GM21717 (cell line): Measurements from ENCODE around the gene GPR158.
"Not testable (repeated sequence)": the region's sequence is repeated elsewhere in the genome, so short reads cannot be mapped to it uniquely, and the experiment has no call there.

Source experiments
- ATAC-seq: cut with Tn5 transposase; IDR thresholded peaks from one replicate; pipeline ENCODE4 v1.9.1; 2021; ENCODE audit warnings: mild to moderate bottlenecking, moderate library complexity; ENCODE audit not compliant: unreplicated experiment

GPR158 gene, protein sequence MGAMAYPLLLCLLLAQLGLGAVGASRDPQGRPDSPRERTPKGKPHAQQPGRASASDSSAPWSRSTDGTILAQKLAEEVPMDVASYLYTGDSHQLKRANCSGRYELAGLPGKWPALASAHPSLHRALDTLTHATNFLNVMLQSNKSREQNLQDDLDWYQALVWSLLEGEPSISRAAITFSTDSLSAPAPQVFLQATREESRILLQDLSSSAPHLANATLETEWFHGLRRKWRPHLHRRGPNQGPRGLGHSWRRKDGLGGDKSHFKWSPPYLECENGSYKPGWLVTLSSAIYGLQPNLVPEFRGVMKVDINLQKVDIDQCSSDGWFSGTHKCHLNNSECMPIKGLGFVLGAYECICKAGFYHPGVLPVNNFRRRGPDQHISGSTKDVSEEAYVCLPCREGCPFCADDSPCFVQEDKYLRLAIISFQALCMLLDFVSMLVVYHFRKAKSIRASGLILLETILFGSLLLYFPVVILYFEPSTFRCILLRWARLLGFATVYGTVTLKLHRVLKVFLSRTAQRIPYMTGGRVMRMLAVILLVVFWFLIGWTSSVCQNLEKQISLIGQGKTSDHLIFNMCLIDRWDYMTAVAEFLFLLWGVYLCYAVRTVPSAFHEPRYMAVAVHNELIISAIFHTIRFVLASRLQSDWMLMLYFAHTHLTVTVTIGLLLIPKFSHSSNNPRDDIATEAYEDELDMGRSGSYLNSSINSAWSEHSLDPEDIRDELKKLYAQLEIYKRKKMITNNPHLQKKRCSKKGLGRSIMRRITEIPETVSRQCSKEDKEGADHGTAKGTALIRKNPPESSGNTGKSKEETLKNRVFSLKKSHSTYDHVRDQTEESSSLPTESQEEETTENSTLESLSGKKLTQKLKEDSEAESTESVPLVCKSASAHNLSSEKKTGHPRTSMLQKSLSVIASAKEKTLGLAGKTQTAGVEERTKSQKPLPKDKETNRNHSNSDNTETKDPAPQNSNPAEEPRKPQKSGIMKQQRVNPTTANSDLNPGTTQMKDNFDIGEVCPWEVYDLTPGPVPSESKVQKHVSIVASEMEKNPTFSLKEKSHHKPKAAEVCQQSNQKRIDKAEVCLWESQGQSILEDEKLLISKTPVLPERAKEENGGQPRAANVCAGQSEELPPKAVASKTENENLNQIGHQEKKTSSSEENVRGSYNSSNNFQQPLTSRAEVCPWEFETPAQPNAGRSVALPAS (N-terminal part only)

DNA sequence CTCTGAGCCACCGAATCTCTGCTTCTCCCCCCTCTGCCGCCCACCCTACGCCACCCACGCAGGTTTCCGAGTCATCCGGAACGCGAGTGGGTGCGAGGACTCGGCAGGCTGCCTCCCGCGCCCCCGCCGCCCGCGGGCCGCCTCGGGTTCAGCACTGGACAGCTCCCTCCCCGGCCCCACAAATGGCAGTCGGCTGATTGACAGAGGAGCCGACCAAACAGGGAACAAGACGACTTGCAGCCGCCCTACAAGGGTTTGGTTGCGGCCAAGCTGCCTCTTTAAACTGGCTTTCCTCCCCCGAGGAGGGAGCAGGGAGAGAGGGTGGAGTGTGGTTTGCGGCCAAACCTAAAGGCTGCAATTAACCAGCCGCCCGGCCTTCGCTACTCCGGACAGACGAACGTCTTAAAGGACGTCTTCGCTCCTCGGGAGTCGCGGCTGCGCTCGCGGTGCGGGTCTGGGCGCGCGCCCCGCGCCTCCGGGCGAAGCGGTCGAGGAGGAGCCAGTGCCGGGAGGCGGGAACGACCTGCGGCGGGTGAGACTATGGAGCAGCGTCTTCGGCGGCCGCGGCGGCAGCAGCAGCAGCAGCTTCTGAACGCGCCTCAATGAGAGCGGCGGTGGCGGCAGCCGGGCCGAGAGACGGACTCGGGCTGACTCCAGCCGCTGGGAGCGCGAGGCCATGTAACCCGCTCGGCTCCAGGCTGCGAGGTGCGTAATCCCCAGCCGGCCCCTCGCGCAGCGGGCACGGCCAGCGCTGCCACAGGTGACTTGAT, at the start of gene GPR158:
TSS of gene GPR158 (plus strand) at position 541 of the 770 bp plus-strand sequence. CDS start 420 bp downstream, outside the sequence.
- no peak for ATAC-seq

DNA sequence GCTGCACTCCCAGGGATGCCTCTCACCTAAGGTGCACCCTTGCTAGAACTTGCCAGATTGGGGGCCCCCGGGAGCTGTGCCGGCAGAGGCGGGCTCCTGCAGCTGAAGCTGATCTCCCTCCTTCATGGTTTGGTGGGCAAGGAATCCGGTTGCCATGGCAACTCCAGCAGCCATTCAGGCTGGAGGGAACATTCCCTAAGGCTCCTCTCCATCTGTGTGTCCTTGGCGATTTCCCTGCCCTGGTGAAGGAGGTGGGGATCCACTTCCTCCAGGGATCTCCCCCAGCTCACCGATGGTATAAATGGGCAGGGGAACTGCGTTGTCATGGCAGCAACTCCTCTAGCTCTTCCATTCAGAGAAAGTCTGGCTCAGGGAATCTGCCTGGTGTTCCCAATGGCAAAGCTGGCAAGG, 49.6 kb upstream of the GPR158 start:
- no peak for ATAC-seq

DNA sequence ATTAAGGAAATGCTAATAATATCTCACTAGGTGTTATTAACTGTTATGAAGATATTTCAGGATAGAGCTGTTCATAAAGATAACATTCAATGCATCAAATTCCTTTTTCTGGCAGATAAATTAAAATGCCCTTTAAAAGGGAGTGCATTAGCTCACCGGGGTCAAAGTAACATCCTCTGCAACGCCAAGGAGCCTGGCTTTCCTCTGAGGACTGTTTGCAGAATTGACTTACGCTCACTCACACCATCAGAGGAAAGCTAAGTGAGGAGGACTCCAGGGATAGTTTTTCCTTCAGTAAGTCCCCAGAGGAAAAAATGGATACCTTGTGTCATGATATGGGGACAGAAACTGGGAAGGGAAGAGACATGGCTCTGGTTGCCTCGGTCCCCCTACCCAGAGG, 45.2 kb upstream of the GPR158 start:
- ATAC-seq: no peak

DNA sequence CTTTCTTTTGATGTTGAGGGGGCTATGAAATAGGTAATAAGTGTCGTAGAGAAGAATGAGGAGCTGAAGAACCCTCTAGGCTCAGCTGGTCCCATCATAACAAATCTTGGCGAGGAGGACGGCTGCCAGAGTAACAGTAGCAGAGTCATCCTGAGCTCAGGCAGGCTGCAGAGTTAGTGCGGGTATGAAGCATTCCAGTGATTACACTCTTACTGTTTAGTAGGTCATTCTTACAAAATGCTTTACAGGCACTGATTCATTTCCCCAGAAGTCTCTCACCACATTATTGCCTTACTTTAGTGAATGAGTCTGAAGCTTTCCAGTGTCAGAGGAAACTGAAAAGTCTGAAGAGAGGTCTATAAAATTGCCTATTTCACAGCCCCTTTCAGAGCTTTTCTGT, 43.9 kb upstream of the GPR158 start:
- ATAC-seq: no peak

DNA sequence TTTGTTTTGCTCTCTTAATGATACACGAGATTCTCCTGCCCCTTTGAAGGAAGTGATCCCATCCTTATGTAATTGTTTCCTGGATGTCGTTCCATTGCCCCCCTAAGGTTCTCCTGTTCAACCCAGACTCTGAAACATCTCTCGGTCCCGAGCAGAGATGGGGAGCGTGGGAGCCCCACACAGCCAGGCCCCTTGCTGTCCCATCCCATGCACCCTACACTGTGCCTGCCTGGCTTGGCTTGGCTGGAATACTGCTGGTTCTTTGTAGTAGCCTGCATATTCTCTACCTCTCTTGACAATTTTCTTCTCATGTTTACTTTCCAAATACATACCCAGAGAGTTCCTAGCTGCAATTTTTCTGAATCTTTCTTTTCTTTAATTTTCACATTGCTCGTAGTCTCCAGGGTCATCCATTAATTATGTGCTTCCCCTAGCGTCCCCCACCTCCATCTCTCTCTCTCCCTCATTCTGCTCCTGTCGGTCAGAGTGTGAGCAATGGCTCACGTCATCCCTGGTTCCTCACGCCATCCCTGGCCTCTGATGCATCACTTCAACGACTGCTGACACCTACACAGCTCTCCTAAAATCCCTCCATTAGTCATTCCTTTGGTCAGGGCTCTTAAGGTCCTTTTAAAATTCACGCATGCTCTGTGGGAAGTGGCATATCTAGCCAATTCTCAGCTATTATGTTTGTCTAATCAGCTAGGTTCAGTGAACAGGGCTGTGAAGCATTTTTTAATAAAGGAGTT, 32.5 kb upstream of the GPR158 start:
- no peak for ATAC-seq

DNA sequence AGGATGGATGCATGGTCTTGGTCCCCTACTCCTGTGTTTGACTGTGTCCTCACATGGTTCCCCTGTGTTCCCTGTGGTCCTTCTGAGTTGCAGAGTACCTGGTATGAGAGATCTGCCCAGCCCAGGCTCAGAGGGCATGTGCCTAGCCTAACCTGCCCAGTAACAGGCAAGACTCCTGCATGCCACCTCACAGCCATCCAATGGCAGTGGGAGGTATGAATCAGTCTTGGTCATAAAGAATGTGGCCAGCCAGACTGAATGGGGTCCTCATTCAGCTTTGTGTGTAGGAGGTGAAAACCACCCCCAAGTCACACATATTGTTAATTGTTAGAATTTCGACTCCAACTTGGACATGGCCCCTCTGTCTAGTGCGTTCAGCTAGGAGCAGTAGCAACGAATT, 17.2 kb upstream of the GPR158 start:
- no peak for ATAC-seq

DNA sequence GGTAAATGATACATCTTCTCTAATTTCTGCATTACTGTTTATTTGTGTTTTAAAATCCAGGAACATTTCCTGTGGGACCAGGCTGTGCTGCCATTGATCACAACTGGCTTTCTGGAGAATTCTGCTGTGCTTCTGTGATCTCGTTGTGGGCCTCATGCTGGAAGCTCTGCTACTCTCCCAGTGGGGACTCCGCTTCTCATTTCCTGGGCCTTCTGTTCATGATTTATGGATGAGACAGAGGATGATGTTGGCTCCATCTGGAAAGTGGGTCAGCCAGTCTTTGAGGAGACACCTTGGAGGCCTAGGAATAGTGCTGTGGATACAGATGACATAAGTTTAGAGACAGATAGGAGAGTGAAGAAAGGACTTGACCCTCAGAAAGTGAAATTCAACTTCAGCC, 15.2 kb upstream of the GPR158 start:
- no peak for ATAC-seq

DNA sequence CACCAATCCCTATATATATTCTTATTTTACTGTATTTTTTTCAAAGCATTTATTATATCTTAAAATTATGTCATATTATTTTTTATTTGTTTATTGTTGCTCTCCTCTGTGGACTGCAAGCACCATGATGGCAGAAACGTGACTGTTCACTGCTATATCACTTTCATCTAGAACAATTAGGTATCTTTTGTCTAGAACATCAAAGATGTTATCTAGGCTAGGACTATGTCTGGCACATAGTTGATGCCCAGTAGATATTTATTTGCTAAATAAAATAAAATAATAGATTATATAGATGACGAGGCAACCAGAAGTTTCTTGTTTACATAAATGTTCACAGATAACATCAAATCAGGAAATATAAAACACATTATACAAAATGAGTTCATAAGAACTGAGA, 12.4 kb upstream of the GPR158 start:
- ATAC-seq: no peak

DNA sequence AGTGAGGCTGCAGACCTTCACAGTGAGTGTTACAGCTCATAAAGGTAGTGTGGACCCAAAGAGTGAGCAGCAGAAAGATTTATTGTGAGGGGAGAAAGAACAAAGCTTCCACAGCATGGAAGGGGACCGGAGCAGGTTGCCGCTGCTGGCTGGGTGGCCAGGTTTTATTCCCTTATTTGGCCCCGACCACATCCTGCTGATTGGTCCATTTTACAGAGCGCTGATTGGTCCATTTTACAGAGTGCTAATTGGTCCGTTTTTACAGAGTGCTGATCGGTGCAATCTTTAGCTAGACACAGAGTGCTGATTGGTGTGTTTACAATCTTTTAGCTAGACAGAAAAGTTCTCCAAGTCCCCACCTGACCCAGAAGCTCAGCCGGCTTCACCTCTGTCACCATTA, 11.3 kb upstream of the GPR158 start:
- ATAC-seq: not testable (repeated sequence)

DNA sequence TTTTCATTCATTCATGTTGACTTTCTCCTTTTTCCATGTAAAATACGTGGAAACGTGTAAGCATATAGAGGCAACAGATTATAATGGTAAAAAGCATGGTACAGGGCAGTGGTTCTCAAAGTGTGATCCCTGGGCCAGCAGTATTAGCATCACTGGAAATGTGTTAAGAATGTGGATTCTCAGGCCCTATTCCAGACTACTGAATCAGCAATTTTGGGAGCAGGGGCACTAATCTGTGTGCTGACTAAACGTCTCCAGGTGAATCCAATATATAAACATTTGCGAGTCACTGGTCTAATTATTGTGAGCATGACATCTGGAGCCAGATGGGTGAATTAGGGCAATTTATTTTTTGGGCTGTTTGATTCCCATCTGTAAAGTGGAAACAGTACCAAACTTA, 5.1 kb upstream of the GPR158 start:
- no peak for ATAC-seq

DNA sequence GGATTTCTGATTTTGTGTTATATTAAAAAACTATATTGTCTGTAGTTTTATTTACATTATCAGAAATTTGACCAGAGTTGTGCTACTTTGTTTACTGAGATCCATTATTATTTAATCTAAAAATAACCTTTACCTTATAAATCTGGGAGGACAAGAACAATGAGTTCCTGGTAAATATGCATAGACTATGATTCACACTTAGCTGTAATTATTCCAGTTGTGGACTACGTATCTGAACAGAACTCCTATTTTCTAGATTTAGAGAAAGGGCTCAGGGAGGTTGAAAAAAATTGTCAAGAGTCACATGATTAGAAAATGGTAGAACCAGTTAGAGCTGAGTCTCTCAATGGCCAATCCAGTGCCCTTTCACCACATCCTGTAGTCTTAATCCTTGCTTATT, 4.2 kb upstream of the GPR158 start:
- no peak for ATAC-seq

DNA sequence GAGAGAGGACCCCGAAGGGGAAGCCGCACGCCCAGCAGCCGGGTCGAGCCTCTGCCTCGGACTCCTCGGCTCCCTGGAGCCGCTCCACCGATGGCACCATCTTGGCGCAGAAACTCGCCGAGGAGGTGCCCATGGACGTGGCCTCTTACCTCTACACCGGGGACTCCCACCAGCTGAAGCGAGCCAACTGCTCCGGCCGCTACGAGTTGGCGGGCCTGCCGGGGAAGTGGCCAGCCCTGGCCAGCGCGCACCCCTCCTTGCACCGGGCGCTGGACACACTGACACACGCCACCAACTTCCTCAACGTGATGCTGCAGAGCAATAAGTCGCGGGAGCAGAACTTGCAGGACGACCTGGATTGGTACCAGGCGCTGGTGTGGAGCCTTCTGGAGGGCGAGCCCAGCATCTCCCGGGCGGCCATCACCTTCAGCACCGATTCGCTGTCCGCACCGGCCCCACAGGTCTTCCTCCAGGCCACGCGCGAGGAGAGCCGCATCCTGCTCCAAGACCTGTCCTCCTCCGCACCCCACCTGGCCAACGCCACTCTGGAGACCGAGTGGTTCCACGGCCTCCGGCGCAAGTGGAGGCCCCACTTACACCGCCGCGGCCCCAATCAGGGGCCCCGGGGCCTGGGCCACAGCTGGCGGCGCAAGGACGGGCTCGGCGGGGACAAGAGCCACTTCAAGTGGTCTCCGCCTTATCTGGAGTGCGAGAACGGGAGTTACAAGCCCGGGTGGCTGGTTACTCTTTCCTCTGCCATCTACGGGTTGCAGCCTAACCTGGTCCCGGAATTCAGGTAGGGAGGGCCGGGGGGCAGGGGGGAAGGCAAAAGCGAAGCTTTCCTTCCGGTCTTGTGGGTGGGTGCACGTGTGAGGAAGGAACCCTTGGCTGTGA, 973 bp downstream of the GPR158 start:
- ATAC-seq: no peak

DNA sequence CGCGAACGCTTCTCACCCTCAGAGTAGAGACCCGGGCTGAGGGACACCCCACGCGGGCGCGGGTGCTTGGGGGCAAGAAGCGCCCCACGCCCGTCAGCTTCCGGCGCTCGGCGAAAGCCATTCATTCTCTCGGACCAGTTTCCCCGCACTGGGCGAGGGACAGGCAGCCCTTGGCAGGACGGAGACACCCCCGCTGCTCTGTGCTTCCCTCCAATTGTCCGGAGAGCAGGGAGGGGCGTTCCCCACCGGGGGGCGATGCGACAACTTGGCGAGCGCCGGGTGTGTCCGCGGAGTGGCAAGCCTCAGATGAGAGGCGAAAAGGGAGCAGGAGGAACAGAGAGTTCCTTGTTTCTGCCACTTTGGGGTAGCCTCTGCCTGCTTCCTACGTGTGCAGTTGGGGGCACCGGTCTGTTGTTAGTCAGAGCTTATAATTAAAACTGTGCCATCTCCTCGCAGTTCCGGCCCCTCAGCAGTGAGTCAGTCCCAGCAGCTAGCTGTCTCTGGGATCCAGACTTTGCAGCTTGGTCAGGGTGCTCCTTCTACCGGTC, 1.7 kb downstream of the GPR158 start:
- ATAC-seq: no peak

DNA sequence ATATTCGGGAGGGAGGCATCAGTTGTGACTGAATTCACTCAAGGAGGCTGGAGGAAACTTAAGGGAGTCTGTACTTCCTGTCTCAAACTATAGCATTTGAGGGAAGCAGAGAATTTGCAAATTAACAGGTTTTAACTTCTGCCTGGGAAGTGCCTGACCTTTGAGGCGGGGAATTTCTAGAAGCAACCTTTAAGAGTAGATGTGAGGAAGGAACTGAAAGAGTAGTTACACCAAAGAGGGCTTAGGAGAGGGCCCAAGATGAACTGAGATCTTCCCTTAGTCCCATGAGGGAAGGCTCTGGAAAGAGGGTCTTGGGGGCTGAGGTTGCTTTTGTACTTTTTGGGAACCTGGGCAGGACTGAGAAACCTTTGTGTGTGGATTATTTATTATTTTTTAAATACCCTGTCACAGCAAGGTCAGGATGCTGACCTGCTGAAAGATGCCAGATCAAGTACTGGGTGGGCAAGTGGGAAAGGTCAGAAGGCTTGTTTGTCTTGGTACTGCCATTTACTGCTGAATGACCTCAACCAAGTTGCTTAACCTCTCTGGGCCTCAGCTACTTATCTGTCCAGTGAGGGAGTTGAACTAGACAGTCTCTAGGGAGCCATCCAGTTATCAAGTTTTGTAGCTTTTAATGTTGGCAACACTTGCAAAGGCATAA, 2.4 kb downstream of the GPR158 start:
- no peak for ATAC-seq

DNA sequence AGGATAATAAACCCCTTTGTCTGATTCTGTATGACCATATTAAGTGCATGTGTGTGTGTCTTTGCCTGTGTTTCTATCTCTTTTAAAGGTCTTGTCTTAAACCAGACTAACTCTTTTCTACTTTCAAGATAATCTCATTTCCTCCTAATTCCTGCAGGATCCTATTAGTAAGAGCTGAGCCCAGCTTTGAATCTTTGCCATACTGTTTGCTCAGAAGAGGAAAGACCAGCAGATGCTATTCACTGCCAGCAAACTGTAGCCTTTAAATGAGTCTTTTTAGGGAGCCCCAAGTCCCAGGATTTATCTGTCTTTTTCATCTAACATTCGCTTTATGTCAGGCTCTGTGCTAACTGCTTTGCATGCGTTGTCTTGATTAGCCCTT, 2.9 kb downstream of the GPR158 start:
- no peak for ATAC-seq

DNA sequence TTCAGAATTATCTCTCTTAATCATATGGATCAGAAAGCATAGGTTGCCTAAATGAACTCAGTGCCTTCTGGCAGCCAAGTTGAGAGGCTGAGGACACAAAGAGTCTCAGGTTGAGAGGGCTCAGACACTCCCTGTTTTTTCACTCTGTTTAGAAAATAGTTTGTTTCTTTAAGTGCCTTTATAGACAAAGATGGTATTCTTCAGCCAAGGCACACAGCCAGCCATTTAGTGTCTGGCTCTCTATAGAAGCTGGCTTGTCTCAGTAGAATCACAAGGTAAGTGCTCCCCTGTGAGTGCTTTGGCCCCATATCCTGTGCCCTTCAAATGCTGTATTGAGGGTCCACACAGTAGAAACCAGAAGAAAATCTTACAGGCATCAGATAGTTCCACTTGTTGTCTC, 3.6 kb downstream of the GPR158 start:
- ATAC-seq: no peak

DNA sequence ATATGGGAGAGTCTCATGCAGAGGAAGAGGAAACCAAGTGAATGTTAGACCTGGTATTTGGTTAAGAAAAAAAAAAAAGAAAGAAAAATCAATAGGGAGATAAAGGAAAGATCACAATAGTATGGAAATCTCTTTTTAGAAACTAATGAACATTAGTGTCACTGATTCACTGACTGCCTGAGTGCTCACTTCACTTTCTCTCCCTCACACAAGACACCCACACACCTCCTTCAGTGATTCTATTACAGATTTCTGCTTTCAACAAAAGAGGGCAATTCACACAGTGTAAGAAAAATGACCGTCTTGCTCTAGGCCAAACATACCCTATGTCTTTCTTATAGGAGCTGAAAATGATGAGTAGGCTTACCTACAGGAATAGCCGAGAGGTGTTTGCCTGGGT, 6.0 kb downstream of the GPR158 start:
- no peak for ATAC-seq

DNA sequence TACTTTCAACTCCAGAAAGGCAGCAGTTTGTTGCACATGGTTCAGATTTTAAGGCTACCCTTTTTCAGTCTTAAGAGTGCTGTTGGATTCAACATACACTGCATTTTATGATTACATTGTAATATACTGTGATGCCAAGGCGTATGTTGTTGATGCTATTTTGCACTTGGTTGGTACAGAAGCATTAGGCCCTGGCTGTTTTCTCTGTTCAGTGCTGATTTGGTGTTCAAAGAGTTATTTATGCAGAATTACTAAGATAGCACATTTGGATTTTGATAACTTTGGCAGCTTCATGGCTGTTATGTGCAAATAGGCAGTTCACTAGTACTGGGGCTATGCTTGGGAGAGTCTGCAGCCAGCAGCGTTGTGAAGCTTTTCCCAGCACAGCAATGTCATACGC, 7.8 kb downstream of the GPR158 start:
- no peak for ATAC-seq
